ENCODE data around the gene BOLA2. TPM values are rescaled to one million over a fixed set of nuclear protein-coding genes. Genes with fewer than 3 reads are reported as not detected.
"Not testable (repeated sequence)": the region's sequence is repeated elsewhere in the genome, so short reads cannot be mapped to it uniquely, and the experiment has no call there.

BOLA2 gene
- total RNA-seq, 1 experiment from 2014 or later: 12.7 TPM

GRCh38 chr16:29425390-29425789 is 28.8 kb downstream of the BOLA2 start:
- not testable (repeated sequence) for H3K27me3 ChIP-seq (ENCODE audit: insufficient read depth, low read length); H3K36me3 Mint-ChIP-seq (ENCODE audit: insufficient read depth in 1 of 3, low read depth in 3 of 3); H3K79me2 ChIP-seq (ENCODE audit: insufficient read depth, low read length); H3K56ac ChIP-seq (ENCODE audit: insufficient read length, low read depth, low read length); H3K4ac ChIP-seq (ENCODE audit: low read depth, low read length); H3K27ac ChIP-seq (ENCODE audit: insufficient read length, low read depth, low read length); H3K4me1 Mint-ChIP-seq; DNase-seq; H3K9me3 Mint-ChIP-seq; H3K79me1 ChIP-seq (ENCODE audit: insufficient read depth, low read depth, low read length, poor library complexity, severe bottlenecking); H3K23me2 ChIP-seq (ENCODE audit: insufficient read length, low read depth, low read length, poor library complexity, severe bottlenecking); H4K20me1 ChIP-seq (ENCODE audit: control insufficient read depth, insufficient read depth, insufficient read length); H2BK20ac ChIP-seq (ENCODE audit: low read depth, low read length, poor library complexity, severe bottlenecking); H3K18ac ChIP-seq (ENCODE audit: insufficient read length, low read depth, low read length); H3K9me3 ChIP-seq (ENCODE audit: control insufficient read depth, low read depth, low read length); H3K4me1 ChIP-seq (ENCODE audit: insufficient read depth, low read length); H4K5ac ChIP-seq (ENCODE audit: insufficient read length, low read depth, low read length); H3K14ac ChIP-seq (ENCODE audit: insufficient read depth, low read length); H3K4me3 Mint-ChIP-seq; H2BK120ac ChIP-seq (ENCODE audit: low read depth, low read length, poor library complexity, severe bottlenecking); H2AK5ac ChIP-seq (ENCODE audit: insufficient read length, low read length); H3K4me2 ChIP-seq (ENCODE audit: insufficient read depth, insufficient read length, low read length); H3K9ac ChIP-seq (ENCODE audit: extremely low read depth, insufficient read length, low read length); H3K23ac ChIP-seq (ENCODE audit: insufficient read length, low read depth, low read length); H2AFZ ChIP-seq (ENCODE audit: low read length); H3K27ac Mint-ChIP-seq; H2BK12ac ChIP-seq (ENCODE audit: insufficient read length, low read depth, low read length); H4K8ac ChIP-seq (replicated peaks; ENCODE audit: insufficient read length, low read depth, low read length); H3K27me3 Mint-ChIP-seq (ENCODE audit: low read depth); H3T11ph ChIP-seq (ENCODE audit: low read length); H2BK15ac ChIP-seq (ENCODE audit: low read depth, low read length); H2BK5ac ChIP-seq (ENCODE audit: insufficient read length, low read length); H4K91ac ChIP-seq (ENCODE audit: insufficient read length, low read depth, low read length)
- no CpG with 5 or more reads among the region's 3 CpGs for WGBS (ENCODE audit: extremely low coverage, insufficient read length, low lambda C conversion rate)

GRCh38 chr16:29423587-29423986 is 30.6 kb downstream of the BOLA2 start:
- H2BK120ac ChIP-seq (ENCODE audit: low read depth, low read length, poor library complexity, severe bottlenecking); H3K23ac ChIP-seq (ENCODE audit: insufficient read length, low read depth, low read length); H3K9me3 Mint-ChIP-seq; H2AK5ac ChIP-seq (ENCODE audit: insufficient read length, low read length); H3K23me2 ChIP-seq (ENCODE audit: insufficient read length, low read depth, low read length, poor library complexity, severe bottlenecking); H2BK5ac ChIP-seq (ENCODE audit: insufficient read length, low read length); H3K36me3 Mint-ChIP-seq (ENCODE audit: insufficient read depth in 1 of 3, low read depth in 3 of 3); H2BK12ac ChIP-seq (ENCODE audit: insufficient read length, low read depth, low read length); H3K18ac ChIP-seq (ENCODE audit: insufficient read length, low read depth, low read length); H4K91ac ChIP-seq (ENCODE audit: insufficient read length, low read depth, low read length); H3K79me1 ChIP-seq (ENCODE audit: insufficient read depth, low read depth, low read length, poor library complexity, severe bottlenecking); H3K27me3 ChIP-seq (ENCODE audit: insufficient read depth, low read length); H3K4me3 Mint-ChIP-seq; H4K20me1 ChIP-seq (ENCODE audit: control insufficient read depth, insufficient read depth, insufficient read length); H3K27ac Mint-ChIP-seq; H3K27ac ChIP-seq (ENCODE audit: insufficient read length, low read depth, low read length); DNase-seq; H3K79me2 ChIP-seq (ENCODE audit: insufficient read depth, low read length); H3K4me1 Mint-ChIP-seq; H3K4me1 ChIP-seq (ENCODE audit: insufficient read depth, low read length); H3K9ac ChIP-seq (ENCODE audit: extremely low read depth, insufficient read length, low read length); H3K27me3 Mint-ChIP-seq (ENCODE audit: low read depth); H3K14ac ChIP-seq (ENCODE audit: insufficient read depth, low read length); H2BK20ac ChIP-seq (ENCODE audit: low read depth, low read length, poor library complexity, severe bottlenecking); H4K8ac ChIP-seq (replicated peaks; ENCODE audit: insufficient read length, low read depth, low read length); H3K4me2 ChIP-seq (ENCODE audit: insufficient read depth, insufficient read length, low read length); H3K9me3 ChIP-seq (ENCODE audit: control insufficient read depth, low read depth, low read length); H4K5ac ChIP-seq (ENCODE audit: insufficient read length, low read depth, low read length); H3K4ac ChIP-seq (ENCODE audit: low read depth, low read length); H3K56ac ChIP-seq (ENCODE audit: insufficient read length, low read depth, low read length); H2BK15ac ChIP-seq (ENCODE audit: low read depth, low read length); H2AFZ ChIP-seq (ENCODE audit: low read length); H3T11ph ChIP-seq (ENCODE audit: low read length): not testable (repeated sequence)
- no CpG with 5 or more reads among the region's 2 CpGs for WGBS (ENCODE audit: extremely low coverage, insufficient read length, low lambda C conversion rate)
